CD4-positive, alpha-beta T cell (primary cell): ENCODE results near the gene ST14. TPM values are rescaled to one million over a fixed set of nuclear protein-coding genes. Genes with fewer than 3 reads are reported as not detected.
A peak's percentile ranks its signal among the peaks of the same experiment; 100 is the strongest.

ENCODE experiments used
- ATAC-seq: fragments of 200-7000 bp; cut with Tn5 transposase; one replicate; pipeline ENCODE4 v1.10.0; 2022; ENCODE audit warnings: mild to moderate bottlenecking; ENCODE audit not compliant: poor library complexity
- CTCF ChIA-PET: fragments of 350-600 bp; sonication (Branson Sonifier 250); formaldehyde crosslinking; loops from one replicate; lab custom pipeline; 2021; ENCODE audit warnings: antibody characterized with exemption, inconsistent platforms; lab: Charles Lee
- POLR2A ChIA-PET: fragments of 350-600 bp; sonication (Branson Sonifier 250); formaldehyde crosslinking; loops from one replicate; lab custom pipeline; 2021; ENCODE audit warnings: antibody characterized with exemption, inconsistent platforms; lab: Charles Lee
- DNase-seq, 14 experiments: peaks; one replicate each; pipeline ENCODE4 v3.0.0-alpha.2; 2013 to 2020; ENCODE audit warnings: mixed read lengths in 2 of 14
- H3K27ac ChIP-seq, 2 donors: one replicate each; pipeline versions ENCODE4 v1.5.1 to v1.7.0; 2013; ENCODE audit warnings: low read length in 2 of 2, low read depth in 1 of 2, mild to moderate bottlenecking in 1 of 2
- H3K27me3 ChIP-seq, 2 experiments: 1 replicate in 1 of 2; 2 replicates in 1 of 2; pipeline versions ENCODE4 v1.6.1 to v1.7.0; 2013; ENCODE audit warnings: low read length in 2 of 2, control low read depth in 1 of 2, mild to moderate bottlenecking in 1 of 2, moderate library complexity in 1 of 2; ENCODE audit not compliant: insufficient read depth in 2 of 2, control insufficient read depth in 1 of 2
- H3K36me3 ChIP-seq: one replicate; pipeline ENCODE4 v1.6.1; 2013; ENCODE audit warnings: low read length, control low read depth; ENCODE audit not compliant: insufficient read depth
- H3K4me1 ChIP-seq: one replicate; pipeline ENCODE4 v1.6.1; 2013; ENCODE audit warnings: low read length, control low read depth; ENCODE audit not compliant: insufficient read depth
- H3K4me3 ChIP-seq: one replicate; pipeline ENCODE4 v1.5.1; 2013; ENCODE audit warnings: mild to moderate bottlenecking, low read length, moderate library complexity
- H3K9me3 ChIP-seq, 2 experiments: 1 replicate in 1 of 2; 2 replicates in 1 of 2; pipeline versions ENCODE4 v1.6.1 to v1.7.0; 2013; ENCODE audit warnings: low read length in 2 of 2, mild to moderate bottlenecking in 2 of 2, control low read depth in 1 of 2, moderate library complexity in 1 of 2; ENCODE audit not compliant: control insufficient read depth in 1 of 2, insufficient read depth in 1 of 2
- H3K27ac Mint-ChIP-seq: one replicate; pipeline ENCODE4 v1.8.0; 2020; ENCODE audit warnings: mixed read lengths
- H3K27me3 Mint-ChIP-seq: one replicate; pipeline ENCODE4 v1.8.0; 2021; ENCODE audit warnings: mixed read lengths
- H3K36me3 Mint-ChIP-seq: one replicate; pipeline ENCODE4 v1.8.0; 2021; ENCODE audit warnings: low read depth, mixed read lengths
- H3K4me1 Mint-ChIP-seq: one replicate; pipeline ENCODE4 v1.8.0; 2021; ENCODE audit warnings: low read depth, mixed read lengths
- H3K4me3 Mint-ChIP-seq: one replicate; pipeline ENCODE4 v1.8.0; 2020; ENCODE audit warnings: mild to moderate bottlenecking, mixed read lengths
- H3K9me3 Mint-ChIP-seq: one replicate; pipeline ENCODE4 v1.8.0; 2020; ENCODE audit warnings: mixed read lengths
- intact Hi-C, 2 experiments: fragments of 100-400 bp; cut with DNase I in 1 of 2; cut with micrococcal nuclease in 1 of 2; formaldehyde crosslinking; loops; one replicate each; pipeline versions ENCODE4 v1.15.1 to v1.9.0; 2023 to 2025; cut with DNase I, micrococcal nuclease
- total RNA-seq, 174 experiments: library from RNA in 2 of 174; stranded (reverse) in 2 of 174; gene quantifications; one replicate each; pipeline ENCODE4 v1.2.3 and lab custom pipeline; 2021 to 2026
- TF ChIP-seq, protein P1 (sequence below): fragments of 200-600 bp; IDR thresholded peaks from one replicate; pipeline ENCODE4 v1.8.0; 2022; ENCODE audit warnings: antibody characterized with exemption, mild to moderate bottlenecking

Gene ST14
- total RNA-seq, 2 experiments from 2014 or later, result 0.25 to 0.31 TPM

DNA sequence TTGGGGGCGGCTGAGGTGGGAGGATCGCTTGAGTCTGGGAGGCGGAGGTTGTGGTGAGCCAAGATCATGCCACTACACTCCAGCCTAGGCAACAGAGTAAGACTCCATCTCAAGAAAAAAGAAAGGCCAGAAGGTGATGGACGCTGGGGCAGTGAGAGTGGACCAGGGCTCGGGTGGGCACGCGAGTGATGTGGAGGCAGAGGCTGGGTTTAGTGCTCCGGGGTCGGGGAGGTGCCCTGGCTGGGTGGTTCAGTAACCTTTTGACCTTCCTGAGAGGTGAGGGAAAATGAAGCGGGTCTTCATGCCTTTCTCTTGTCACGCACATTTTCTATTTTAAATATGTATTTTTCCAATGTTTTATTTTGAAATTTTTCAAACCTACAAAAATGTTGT is 45.1 kb downstream of the ST14 start:
- Mint-ChIP-seq H3K36me3 (no peaks in the 10 kb centered on the region), H3K4me1 (no peaks in the 10 kb centered on the region), H3K4me3 (no peak overlapping the region), H3K27me3 (peaks cover 4% of the 10 kb centered on the region), H3K27ac (no peak overlapping the region), H3K9me3 (no peaks in the 10 kb centered on the region)
- Histone ChIP-seq H3K27me3 (no peaks in the 10 kb centered on the region), H3K9me3 (no peaks in the 10 kb centered on the region), H3K4me3 (no peak overlapping the region), H3K36me3 (no peaks in the 10 kb centered on the region), H3K27ac (no peak overlapping the region), H3K4me1 (no peaks in the 10 kb centered on the region)
- intact Hi-C loops, result no loop called here
- ChIA-PET POLR2A (no interaction called here), CTCF (no interaction called here)
- TF ChIP-seq, protein P1, sequence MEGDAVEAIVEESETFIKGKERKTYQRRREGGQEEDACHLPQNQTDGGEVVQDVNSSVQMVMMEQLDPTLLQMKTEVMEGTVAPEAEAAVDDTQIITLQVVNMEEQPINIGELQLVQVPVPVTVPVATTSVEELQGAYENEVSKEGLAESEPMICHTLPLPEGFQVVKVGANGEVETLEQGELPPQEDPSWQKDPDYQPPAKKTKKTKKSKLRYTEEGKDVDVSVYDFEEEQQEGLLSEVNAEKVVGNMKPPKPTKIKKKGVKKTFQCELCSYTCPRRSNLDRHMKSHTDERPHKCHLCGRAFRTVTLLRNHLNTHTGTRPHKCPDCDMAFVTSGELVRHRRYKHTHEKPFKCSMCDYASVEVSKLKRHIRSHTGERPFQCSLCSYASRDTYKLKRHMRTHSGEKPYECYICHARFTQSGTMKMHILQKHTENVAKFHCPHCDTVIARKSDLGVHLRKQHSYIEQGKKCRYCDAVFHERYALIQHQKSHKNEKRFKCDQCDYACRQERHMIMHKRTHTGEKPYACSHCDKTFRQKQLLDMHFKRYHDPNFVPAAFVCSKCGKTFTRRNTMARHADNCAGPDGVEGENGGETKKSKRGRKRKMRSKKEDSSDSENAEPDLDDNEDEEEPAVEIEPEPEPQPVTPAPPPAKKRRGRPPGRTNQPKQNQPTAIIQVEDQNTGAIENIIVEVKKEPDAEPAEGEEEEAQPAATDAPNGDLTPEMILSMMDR, result no peak
- DNase-seq, result no peak
- no peak for ATAC-seq

DNA sequence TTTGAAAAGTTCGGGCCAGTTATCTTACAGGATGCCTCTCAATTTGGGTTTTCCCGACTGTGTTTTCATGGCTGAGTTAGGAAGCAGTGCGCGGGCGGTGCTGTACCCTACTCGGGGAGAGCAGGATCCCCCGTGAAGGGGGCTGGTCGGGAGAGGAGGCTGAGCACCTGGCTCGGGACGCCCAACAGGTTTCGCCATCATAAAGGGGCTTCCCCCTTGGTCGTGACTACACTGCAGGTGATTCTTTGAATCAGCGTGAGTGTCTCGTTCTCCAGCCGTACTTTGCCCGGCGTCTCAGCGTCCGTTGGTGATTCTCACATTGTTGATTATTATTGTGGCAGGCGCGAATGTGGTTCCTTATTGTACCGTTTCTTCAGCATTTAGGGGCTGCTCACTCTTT is 46.6 kb downstream of the ST14 start:
- TF ChIP-seq, protein P1, result no peak
- Histone ChIP-seq H3K27ac (no peak overlapping the region), H3K36me3 (no peaks in the 10 kb centered on the region), H3K4me1 (no peaks in the 10 kb centered on the region), H3K9me3 (no peaks in the 10 kb centered on the region), H3K27me3 (no peaks in the 10 kb centered on the region), H3K4me3 (no peak overlapping the region)
- ChIA-PET CTCF (no interaction called here), POLR2A (no interaction called here)
- H3K4me1 Mint-ChIP-seq, result no peaks in the 10 kb centered on the region
- peaks cover 5% of the 10 kb centered on the region for H3K27me3 Mint-ChIP-seq
- H3K9me3 Mint-ChIP-seq, result no peaks in the 10 kb centered on the region
- DNase-seq (peak in 1 of 14 experiments; percentile 3), ATAC-seq (no peak)
- H3K27ac Mint-ChIP-seq, result no peak overlapping the region
- no peak overlapping the region for H3K4me3 Mint-ChIP-seq
- no peaks in the 10 kb centered on the region for H3K36me3 Mint-ChIP-seq
- intact Hi-C loops, result no loop called here

DNA sequence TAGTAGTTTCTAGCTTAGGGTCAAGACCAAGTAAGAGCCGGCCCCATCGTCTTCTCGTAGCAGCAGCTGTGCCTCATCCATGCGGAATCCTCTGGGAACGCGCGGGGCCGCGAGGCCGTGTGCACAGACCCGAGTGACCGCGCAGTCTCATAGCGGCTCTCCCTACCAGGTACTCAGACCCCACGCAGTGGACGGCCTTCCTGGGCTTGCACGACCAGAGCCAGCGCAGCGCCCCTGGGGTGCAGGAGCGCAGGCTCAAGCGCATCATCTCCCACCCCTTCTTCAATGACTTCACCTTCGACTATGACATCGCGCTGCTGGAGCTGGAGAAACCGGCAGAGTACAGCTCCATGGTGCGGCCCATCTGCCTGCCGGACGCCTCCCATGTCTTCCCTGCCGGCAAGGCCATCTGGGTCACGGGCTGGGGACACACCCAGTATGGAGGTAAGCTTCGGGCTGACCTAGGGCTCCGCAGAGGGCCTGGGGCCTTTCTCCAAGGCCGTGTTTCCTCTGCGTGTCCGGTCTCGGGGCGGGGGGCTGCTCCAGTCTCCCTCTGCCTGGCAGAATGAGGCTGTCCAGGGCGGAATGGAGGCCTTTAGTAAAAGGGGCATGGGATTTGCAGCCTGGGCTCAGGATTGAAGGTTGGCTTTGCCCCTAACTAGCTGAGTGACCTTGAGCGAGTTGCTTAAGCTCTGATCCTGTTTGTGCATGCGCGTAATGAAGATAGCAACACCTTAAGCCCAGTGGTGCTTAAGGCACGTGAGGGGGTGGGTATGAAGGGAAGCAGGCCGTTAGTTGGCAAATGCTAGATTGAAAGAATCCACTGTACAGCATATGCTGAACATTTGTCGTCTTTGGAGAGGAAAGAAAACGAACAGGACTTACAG is 48.9 kb downstream of the ST14 start:
- ChIA-PET POLR2A (no interaction called here), CTCF (no interaction called here)
- TF ChIP-seq, protein P1, result no peak
- Mint-ChIP-seq H3K9me3 (no peaks in the 10 kb centered on the region), H3K27ac (no peak overlapping the region), H3K36me3 (no peaks in the 10 kb centered on the region), H3K4me3 (no peak overlapping the region), H3K27me3 (peaks cover 9% of the 10 kb centered on the region), H3K4me1 (no peaks in the 10 kb centered on the region)
- intact Hi-C loops, result no loop called here
- no peak overlapping the region for H3K4me3 ChIP-seq
- peaks cover 8% of the 10 kb centered on the region for H3K4me1 ChIP-seq
- H3K27me3 ChIP-seq, result no peaks in the 10 kb centered on the region
- peak in 1 of 14 experiments; percentile 5 for DNase-seq
- H3K36me3 ChIP-seq, result no peaks in the 10 kb centered on the region
- no peak for ATAC-seq
- H3K27ac ChIP-seq, result no peak overlapping the region
- no peaks in the 10 kb centered on the region for H3K9me3 ChIP-seq
